Stimulated activated naive CD4-positive, alpha-beta T cell treated with Interleukin-2 at 50 U/mL for 16 hours (primary cell): Measurements from ENCODE around the gene SCYL3.
"Not testable (repeated sequence)": the region's sequence is repeated elsewhere in the genome, so short reads cannot be mapped to it uniquely, and the experiment has no call there.

ENCODE experiments used
- DNase-seq: peaks from one replicate; lab custom pipeline; 2025; lab: John Stamatoyannopoulos, UW

Gene SCYL3, protein sequence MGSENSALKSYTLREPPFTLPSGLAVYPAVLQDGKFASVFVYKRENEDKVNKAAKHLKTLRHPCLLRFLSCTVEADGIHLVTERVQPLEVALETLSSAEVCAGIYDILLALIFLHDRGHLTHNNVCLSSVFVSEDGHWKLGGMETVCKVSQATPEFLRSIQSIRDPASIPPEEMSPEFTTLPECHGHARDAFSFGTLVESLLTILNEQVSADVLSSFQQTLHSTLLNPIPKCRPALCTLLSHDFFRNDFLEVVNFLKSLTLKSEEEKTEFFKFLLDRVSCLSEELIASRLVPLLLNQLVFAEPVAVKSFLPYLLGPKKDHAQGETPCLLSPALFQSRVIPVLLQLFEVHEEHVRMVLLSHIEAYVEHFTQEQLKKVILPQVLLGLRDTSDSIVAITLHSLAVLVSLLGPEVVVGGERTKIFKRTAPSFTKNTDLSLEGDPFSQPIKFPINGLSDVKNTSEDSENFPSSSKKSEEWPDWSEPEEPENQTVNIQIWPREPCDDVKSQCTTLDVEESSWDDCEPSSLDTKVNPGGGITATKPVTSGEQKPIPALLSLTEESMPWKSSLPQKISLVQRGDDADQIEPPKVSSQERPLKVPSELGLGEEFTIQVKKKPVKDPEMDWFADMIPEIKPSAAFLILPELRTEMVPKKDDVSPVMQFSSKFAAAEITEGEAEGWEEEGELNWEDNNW

DNA sequence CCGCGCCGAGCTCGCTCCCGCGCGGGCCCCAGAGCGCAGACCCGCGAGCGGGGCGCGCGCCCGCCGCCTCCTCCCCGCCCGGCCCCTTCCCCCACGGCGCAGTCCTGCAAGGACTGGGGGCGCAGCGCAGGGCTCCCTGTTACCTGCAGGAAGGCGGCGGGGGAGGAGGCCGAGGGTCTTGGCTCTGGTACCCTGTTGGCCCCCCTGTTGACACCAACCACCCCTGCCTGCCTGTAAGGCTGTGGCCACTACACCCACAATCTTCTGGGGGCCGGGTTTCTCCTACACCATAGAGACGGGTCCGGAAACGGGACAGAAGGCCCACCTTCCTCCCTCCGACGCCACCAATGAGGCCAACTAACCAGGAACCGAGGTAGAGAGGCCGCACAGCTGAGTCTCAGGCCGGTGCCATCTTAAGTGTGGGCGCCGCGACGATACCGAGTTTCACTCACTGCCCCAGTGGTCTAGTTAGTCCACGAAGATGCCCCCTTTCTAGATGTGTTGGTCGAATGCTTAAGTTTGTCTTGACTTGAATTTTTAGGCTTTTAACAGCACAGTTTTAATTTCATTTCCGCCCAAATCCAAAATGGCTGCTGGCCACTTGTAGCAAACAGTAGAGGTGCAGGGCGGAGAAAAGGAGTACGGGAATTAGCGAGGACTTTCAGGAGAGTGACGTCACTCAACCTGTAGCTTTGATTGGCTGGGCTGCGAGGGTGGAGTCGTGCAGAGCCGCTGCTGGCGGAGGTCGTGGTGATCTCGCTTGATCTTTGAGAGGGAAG, at the start of gene SCYL3:
Gene SCYL3, minus strand, starts transcription at position 252 of the 779 bp plus-strand sequence. CDS start 5,056 bp downstream, outside the sequence.
- peak; percentile 88 for DNase-seq

DNA sequence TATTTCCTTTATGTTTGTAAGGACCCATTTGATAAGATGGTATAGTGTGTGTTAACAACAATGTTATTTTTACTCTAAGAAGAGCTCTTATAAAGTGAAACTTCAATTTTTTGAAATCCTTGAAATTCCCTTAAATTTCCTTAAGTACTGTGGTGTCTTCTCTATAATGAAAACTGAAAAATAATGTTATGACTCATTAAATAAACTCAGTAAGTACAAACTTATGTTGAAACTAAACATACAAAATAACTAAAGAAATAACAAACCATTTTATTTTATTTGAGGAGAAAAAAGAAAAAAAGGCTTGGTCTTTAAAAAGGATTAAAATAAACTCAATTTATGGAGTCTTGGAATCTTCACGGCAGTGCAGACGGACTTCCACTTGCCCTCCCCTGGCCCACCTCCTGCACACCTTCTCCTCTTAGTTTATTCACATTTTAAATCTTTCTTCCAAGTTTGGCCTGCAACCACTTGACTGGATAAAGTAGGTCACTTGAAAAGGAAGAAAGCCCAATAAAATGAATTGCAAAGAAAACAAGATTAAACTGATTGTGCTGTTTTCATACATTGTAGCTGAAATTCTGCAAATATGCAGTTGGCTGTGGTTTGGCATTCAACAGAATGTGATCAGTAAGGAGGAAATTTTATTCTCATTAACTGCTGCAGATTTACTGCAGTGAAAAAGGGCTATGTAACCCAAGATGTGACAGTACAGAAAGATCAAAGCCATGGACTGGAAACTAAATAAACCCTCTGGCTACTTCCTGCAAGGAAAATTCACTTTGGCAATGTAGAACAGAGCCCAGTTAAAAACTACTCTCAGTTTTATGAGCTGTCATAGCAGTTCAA, 48.5 kb upstream of the SCYL3 start:
- DNase-seq: no peak

- no peak for DNase-seq
These were observed 40.5 kb upstream of the SCYL3 start for GRCh38 chr1:169933984-169934725.

GRCh38 chr1:169931795-169932231, 38.1 kb upstream of the SCYL3 start:
- DNase-seq: no peak

- DNase-seq: no peak
These were observed 35.5 kb upstream of the SCYL3 start for GRCh38 chr1:169929210-169929526.

GRCh38 chr1:169928438-169929209, 34.9 kb upstream of the SCYL3 start:
- no peak for DNase-seq

GRCh38 chr1:169925505-169926482, 32.1 kb upstream of the SCYL3 start:
- DNase-seq: no peak

- DNase-seq: no peak
These were observed 31.1 kb upstream of the SCYL3 start for GRCh38 chr1:169924829-169925228.

DNA sequence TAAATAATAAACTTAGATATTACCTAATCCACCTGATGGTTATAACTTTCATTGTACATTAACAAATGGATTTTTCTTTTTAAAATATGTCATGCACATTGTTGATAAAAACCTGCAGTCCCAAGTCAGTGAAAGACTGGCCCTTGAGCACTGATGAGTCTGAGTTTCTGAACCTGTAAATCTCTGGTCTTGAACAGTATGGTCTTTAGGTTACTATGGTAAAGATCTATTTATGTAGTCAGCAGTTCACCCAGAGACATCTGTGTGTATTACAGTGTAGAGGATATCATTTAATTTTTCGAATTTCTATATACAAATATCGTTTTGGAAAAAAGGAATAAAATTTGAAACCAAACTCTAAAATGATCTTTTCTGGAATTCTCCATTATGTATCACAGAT, 30.4 kb upstream of the SCYL3 start:
- no peak for DNase-seq

DNA sequence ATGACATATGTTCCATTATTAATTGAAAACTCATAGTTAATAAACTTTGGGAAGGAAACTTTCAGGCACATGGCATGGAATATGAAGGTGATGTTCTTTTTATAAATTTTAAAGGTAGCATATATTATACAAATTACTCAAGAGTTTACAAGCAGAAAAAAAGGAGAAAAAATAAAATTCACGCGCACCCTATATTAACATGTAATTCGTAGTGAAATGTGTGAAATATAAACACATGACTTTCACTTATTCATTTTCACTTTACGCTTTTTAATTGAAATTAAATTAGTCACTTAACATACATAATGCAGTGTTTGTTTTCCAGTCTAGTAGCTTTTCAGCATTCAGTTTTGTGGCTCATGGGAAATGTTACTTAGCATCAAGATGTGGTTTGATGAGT, 27.4 kb upstream of the SCYL3 start:
- no peak for DNase-seq

- no peak for DNase-seq
These were observed 25.2 kb upstream of the SCYL3 start for GRCh38 chr1:169918927-169919326.

DNA sequence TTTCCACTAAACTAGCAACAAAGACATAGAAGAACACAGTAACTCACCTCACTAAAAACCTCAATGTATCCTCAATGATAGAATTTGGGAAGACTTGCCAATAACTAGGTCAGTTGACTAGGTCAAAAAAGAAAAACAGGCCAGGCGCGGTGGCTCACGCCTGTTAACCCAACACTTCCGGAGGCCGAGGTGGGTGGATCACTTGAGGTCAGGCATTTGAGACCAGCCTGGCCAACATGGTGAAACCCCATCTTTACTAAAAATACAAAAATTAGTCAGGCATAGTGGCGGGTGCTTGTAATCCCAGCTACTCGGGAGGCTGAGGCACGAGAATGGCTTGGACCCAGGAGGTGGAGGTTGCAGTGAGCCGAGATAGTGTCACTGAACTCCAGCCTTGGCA, 24.5 kb upstream of the SCYL3 start:
- not testable (repeated sequence) for DNase-seq

DNA sequence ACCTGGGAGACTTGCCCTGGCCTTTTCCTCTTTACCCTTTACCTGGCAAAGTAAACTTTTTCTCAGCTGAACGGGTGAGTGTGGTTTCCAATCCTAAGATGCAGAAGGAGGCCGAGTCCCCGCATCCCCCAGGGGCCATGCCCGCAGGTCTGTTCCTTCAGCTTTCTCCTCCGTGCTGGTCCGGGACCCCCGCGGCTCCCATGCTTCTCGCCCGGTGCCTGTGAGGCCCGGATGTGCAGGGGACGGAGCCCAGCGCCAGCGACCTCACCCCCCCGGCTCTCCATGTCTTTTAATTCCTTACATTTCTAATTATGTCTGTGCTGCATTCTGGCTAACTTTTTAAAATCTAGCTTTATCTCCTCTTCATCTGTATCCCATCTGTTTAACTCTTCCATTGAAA, 21.5 kb upstream of the SCYL3 start:
- no peak for DNase-seq

DNA sequence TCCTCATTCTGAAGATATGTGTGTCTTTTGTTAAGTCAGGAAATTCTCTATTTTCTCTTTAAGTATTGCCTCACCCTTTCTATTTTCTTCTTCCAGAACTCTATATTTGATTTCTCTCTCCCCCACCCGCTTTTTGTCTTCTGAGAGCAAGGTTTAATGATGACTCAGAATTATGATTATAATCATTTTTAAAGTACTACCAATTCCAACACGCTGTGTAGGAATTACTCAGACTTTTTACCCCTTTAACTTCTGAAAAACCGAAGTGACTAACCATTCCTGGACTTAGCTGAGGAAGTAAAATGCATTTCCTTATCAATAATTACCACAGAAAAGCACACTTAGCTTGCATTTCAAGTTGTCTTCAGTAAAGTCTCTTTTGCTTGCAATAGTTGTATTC, 20.8 kb upstream of the SCYL3 start:
- no peak for DNase-seq

DNA sequence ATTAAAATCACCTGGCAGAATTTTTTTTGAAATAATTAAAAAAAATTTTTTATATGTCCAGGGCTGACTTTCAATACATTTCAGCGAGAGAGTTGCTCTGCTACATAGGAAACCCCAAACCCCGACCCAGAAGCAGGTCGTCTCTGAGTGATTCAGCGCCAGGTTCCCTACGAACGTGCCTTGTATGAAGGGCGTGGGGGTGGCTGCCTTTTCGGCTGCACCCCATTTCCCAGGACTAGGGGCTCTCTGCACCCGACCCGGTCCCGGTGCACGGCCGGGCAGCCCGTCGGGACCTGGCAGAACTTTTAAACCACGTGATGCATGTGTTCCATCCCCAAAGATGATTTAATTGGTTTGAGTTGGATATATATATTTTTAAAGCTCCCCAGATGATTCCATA, 15.8 kb upstream of the SCYL3 start:
- no peak for DNase-seq

DNA sequence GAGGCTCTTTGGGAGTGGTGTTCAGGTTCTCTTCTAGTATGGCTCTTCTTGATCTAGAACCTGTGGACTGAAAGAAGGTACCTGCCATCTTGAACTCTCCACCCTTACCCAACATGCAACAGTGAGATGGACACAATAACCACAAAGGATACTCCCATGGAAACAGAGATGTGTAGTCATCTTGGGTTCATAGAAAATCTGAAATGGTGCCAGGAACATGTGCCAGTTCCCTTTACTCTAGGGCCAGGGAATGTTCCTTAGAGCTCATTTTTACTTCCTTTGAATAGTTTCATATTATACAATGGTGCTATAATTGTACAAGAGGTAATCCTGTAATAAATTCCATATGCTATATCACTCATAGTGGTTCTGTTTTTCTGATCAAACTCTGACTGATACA, 13.2 kb upstream of the SCYL3 start:
- DNase-seq: no peak

- DNase-seq: no peak
These were observed 11.1 kb upstream of the SCYL3 start for GRCh38 chr1:169904834-169905233.

DNA sequence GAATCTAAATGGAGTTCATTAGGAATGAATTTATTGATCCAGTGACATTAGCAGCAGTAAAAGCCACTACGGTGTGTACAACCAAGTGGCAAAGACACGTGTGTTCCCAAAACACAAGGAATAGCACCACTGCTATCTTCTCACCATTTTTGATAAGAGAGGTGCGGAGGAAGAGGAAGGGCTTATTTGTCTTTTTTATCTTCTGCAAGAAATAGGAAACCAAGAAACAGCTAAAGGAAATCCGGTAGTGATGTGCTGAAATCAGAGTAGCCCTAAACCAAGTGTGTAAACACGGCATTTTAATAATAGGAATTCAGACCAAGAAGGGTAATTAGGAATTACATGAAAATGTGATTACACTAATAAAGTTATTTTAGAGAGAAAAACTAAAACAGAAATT, 9.1 kb upstream of the SCYL3 start:
- DNase-seq: no peak

GRCh38 chr1:169901115-169901514, 7.4 kb upstream of the SCYL3 start:
- no peak for DNase-seq
